Type B pancreatic cell (in vitro differentiated cells): ENCODE results near the gene SECTM1. TPM values are rescaled to one million over a fixed set of nuclear protein-coding genes. Genes with fewer than 3 reads are reported as not detected.

ENCODE experiments used
- DNase-seq: peaks from one replicate; pipeline ENCODE4 v3.0.0; 2021; ENCODE audit warnings: mixed read lengths; ENCODE audit not compliant: unreplicated experiment; ENCODE audit errors: extremely low spot score
- H3K27ac Mint-ChIP-seq: 2 replicates; pipeline ENCODE4 v1.8.0; 2021; ENCODE audit warnings: mild to moderate bottlenecking, mixed read lengths
- H3K27me3 Mint-ChIP-seq: 2 replicates; pipeline ENCODE4 v1.8.0; 2021; ENCODE audit warnings: mixed read lengths
- H3K36me3 Mint-ChIP-seq: 2 replicates; pipeline ENCODE4 v1.8.0; 2021; ENCODE audit warnings: mixed read lengths
- H3K4me1 Mint-ChIP-seq: one replicate; pipeline ENCODE4 v1.8.0; 2021; ENCODE audit warnings: mixed read lengths; ENCODE audit not compliant: unreplicated experiment
- H3K4me3 Mint-ChIP-seq: 2 replicates; pipeline ENCODE4 v1.8.0; 2021; ENCODE audit warnings: mild to moderate bottlenecking, mixed read lengths
- H3K9me3 Mint-ChIP-seq: 2 replicates; pipeline ENCODE4 v1.8.0; 2021; ENCODE audit warnings: mixed read lengths
- total RNA-seq: library from RNA; stranded (reverse); gene quantifications from 2 replicates; pipeline ENCODE4 v1.2.1, GENCODE V29; 2021; ENCODE audit warnings: low replicate concordance
- TF ChIP-seq, protein P1 (sequence below): fragments of 200-600 bp; sonication (generic); conservative IDR thresholded peaks from 2 replicates; pipeline ENCODE4 v1.5.0; 2021; ENCODE audit warnings: antibody characterized with exemption, mild to moderate bottlenecking

SECTM1 gene
- total RNA-seq, 1 donor from 2014 or later: 13.2 TPM

DNA sequence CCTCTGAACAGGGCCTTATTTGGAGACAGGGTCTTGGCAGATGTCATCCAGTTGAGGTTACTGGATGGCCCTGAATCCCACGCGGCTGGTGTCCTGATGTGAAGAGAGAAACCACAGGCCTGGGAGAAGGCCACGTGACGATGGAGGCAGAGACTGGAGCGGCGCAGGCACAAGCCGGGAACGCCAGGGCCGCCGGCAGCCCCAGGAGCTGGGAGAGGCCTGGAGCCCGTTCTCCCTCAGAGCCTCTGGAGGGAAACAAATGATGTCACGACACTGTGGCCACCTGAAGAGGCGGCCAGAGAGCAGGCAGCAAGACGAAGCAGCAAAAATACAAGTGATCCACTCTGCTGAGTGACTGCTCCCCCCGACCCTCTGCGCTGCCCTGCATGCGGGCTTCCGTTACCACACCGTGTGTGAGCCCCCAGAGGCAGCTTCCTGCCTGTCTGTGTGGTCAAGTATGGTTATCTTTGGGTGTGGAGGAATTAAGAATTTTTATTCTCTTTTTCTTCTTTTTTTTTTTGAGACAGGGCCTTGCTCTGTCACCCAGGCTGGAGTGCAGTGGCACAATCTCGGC lies 27.8 kb downstream of the SECTM1 start:
- peaks cover 7% of the 10 kb centered on the region for H3K27me3 Mint-ChIP-seq
- no peak overlapping the region for H3K4me3 Mint-ChIP-seq
- H3K9me3 Mint-ChIP-seq: no peaks in the 10 kb centered on the region
- no peaks in the 10 kb centered on the region for H3K36me3 Mint-ChIP-seq
- H3K4me1 Mint-ChIP-seq: no peaks in the 10 kb centered on the region
- TF ChIP-seq, protein P1, sequence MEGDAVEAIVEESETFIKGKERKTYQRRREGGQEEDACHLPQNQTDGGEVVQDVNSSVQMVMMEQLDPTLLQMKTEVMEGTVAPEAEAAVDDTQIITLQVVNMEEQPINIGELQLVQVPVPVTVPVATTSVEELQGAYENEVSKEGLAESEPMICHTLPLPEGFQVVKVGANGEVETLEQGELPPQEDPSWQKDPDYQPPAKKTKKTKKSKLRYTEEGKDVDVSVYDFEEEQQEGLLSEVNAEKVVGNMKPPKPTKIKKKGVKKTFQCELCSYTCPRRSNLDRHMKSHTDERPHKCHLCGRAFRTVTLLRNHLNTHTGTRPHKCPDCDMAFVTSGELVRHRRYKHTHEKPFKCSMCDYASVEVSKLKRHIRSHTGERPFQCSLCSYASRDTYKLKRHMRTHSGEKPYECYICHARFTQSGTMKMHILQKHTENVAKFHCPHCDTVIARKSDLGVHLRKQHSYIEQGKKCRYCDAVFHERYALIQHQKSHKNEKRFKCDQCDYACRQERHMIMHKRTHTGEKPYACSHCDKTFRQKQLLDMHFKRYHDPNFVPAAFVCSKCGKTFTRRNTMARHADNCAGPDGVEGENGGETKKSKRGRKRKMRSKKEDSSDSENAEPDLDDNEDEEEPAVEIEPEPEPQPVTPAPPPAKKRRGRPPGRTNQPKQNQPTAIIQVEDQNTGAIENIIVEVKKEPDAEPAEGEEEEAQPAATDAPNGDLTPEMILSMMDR: no peak
- no peak for DNase-seq
- no peak overlapping the region for H3K27ac Mint-ChIP-seq

DNA sequence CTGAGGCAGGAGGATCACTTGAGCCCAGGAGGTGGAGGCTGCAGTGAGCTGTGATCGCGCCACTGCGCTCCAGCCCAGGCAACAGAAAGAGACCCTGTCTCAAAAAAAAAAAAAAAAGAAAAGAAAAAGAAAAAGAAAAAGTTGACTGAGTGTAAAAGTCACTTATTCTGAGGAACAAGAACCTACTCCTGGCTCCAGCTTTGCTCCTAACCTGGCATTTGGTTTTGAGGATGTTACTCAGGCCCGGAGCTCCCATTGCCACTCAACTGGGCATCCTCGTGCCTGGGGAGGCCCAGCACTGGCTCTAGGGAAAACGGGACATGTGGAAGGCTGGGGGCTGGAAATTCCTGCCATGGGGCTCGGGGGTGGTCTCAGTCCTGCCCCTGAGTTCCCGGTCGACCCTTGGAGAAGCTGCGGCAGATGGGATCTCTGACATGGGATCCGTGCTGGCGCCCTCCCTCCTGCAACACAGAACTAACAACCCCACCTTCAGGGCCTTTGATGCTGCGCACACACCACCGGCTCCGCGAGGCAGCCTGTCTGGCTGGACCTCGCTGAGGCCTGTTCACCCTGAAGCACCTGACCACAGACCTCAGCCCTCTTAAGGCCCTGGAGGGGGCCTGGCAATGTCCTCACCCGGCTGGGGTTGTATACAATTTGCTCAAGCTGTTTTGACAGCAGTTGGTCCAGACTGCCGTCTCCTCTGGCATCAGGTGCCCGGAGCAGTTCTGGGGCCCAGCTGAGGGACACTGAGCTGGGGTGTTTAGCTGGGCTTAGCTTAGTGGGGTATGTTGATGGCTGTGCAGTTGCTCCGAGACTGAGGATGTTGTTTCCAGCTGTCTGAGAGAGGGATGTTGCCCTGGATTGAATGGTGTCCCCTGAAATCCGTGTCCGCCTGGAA lies 28.5 kb downstream of the SECTM1 start:
- Mint-ChIP-seq H3K4me1 (peaks cover under 1% of the 10 kb centered on the region), H3K27ac (no peak overlapping the region), H3K36me3 (no peaks in the 10 kb centered on the region), H3K27me3 (peaks cover 4% of the 10 kb centered on the region), H3K9me3 (no peaks in the 10 kb centered on the region), H3K4me3 (no peak overlapping the region)
- TF ChIP-seq, protein P1: no peak
- no peak for DNase-seq

DNA sequence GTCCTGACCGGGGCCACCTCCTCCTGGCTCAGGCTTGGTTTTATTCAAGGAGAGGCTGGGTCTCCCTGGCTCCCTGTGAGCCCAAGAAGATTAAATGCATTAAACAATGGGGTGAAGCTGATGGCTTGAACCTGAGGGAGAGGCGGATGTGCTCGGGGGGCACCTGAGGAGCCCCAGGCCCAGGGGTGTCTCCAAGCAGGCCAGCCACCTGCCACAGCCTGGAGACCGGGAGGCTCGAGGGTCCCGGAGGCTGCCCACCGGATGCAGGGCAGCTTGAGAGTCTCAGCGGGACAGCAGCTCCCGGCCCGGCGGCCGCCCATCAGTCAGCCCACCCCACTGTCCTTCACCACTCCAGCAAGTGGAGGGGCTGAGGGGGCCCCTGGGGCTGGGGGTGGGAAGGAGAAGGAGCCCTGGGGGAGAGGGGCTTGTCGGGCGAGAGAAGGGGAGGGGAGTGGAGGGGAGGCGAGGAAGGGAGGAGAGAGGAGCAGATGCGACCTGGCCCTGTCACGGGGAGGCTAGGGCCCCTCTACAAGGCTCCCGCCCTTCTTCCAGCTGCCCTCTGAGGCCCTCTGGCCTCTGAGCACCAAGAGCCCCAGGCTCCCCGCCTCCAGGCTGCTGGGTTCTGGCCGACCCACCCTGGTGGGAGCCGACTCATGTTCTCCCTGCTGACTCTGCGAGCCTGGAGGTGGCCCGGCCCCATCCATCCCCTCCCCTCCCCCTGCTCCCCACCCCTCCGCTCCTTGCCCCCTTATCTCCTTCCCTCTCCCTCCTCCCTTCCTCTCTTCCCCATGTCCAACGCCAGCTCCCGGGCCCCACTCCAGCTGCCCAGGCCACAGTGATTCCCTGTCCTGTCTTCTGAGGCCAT lies 29.4 kb downstream of the SECTM1 start:
- DNase-seq: no peak
- peaks cover 4% of the 10 kb centered on the region for H3K4me1 Mint-ChIP-seq
- H3K9me3 Mint-ChIP-seq: no peaks in the 10 kb centered on the region
- H3K4me3 Mint-ChIP-seq: no peak overlapping the region
- H3K27me3 Mint-ChIP-seq: peaks cover 3% of the 10 kb centered on the region
- H3K36me3 Mint-ChIP-seq: no peaks in the 10 kb centered on the region
- TF ChIP-seq, protein P1: no peak
- H3K27ac Mint-ChIP-seq: no peak overlapping the region

DNA sequence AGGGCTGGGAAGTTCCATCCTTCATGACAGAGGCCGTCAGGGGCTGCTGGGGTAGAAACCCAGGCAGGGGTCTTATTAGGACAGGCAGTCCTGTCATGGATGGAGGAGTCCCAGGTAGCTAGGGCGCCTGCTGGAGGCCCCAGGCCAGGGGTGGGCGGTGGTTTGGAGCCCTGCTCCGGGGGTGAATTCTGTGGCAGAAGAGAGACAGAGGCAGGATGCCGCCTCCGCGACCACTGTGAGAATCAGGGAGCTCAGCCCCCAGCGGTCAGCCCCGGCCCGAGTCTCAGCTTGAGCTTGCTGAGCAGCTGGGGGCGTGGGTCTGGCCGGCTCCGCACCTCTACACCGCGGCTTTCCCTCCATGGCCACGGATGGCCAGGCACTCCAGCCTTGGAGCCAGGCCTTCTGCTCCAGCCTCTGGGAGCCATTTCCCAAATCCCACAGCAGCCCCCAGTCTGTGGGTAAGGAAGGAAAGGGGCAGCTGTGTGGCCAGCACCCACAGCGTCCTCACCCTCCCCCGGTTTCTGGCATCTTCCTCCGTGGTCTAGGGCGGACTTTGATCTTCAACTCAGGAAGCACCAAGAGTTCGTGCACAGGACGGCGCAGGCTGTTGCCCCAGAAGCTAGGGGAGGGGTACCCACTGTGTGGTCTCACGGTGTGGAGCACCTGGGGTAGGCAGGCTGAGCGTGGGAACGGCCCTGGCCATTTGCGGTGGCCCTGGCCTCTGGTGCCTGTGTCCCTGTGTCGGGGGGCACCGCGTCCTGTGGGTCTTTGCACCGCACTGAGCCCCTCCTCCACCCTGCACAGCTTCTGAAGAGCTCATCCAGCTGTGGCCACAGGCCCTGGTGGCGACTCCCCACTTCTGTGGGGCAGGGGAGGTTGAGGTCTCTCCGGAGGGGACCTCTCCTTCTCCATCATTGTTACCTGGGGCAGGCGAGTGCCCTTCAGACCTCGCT lies 30.3 kb downstream of the SECTM1 start:
- no peak for DNase-seq
- Mint-ChIP-seq H3K4me1 (peaks cover 4% of the 10 kb centered on the region), H3K27ac (no peak overlapping the region), H3K27me3 (no peaks in the 10 kb centered on the region), H3K9me3 (no peaks in the 10 kb centered on the region), H3K4me3 (no peak overlapping the region), H3K36me3 (no peaks in the 10 kb centered on the region)
- TF ChIP-seq, protein P1: no peak

DNA sequence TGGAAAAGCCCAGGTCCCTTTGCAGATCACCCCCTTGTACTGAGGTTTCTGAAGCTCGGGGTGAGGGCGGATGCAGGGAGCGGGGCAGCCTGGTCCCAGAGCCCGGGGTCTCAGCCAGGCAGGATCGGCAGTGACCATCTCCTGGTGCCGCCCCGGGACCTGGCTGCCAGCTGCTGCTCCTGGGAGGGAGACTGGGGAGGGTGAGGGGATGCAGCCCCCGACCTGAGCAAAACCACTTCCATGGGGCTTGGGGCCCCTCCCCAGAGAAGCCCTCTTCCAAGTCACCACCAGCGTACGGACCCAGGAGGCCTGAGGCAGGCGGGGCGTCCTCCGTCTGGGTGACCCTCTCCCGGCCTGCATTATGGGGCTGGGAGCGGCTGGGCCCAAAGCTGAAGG lies 31.0 kb downstream of the SECTM1 start:
- peaks cover 4% of the 10 kb centered on the region for H3K4me1 Mint-ChIP-seq
- no peak overlapping the region for H3K27ac Mint-ChIP-seq
- H3K27me3 Mint-ChIP-seq: no peaks in the 10 kb centered on the region
- TF ChIP-seq, protein P1: no peak
- no peaks in the 10 kb centered on the region for H3K36me3 Mint-ChIP-seq
- no peak overlapping the region for H3K4me3 Mint-ChIP-seq
- H3K9me3 Mint-ChIP-seq: no peaks in the 10 kb centered on the region
- no peak for DNase-seq
